Karpas-422 (cell line): ENCODE measurements around the gene AGPAT1. TPM values are rescaled to one million over a fixed set of nuclear protein-coding genes. Genes with fewer than 3 reads are reported as not detected.

Experiments
- DNase-seq: peaks from one replicate; pipeline ENCODE4 v3.0.0-alpha.2; 2015
- H2AFZ ChIP-seq: fragments of 200-600 bp; sonication (generic); 2 replicates; pipeline ENCODE4 v1.6.1; 2014; ENCODE audit warnings: antibody characterized with exemption, low read length, mixed read lengths
- H3K27ac ChIP-seq: fragments of 200-600 bp; sonication (generic); 2 replicates; pipeline ENCODE4 v1.5.1; 2014; ENCODE audit warnings: mild to moderate bottlenecking, low read length, moderate library complexity
- H3K27me3 ChIP-seq: fragments of 200-600 bp; sonication (generic); 2 replicates; pipeline ENCODE4 v1.6.1; 2014; ENCODE audit warnings: low read length, mixed read lengths
- H3K36me3 ChIP-seq: fragments of 200-600 bp; sonication (generic); 2 replicates; pipeline ENCODE4 v1.6.1; 2014; ENCODE audit warnings: low read length, mixed read lengths; ENCODE audit not compliant: insufficient read depth
- H3K4me1 ChIP-seq: fragments of 200-600 bp; sonication (generic); 2 replicates; pipeline ENCODE4 v1.6.1; 2014; ENCODE audit warnings: mild to moderate bottlenecking, low read length, mixed read lengths
- H3K4me2 ChIP-seq: fragments of 200-600 bp; sonication (generic); 2 replicates; pipeline ENCODE4 v1.6.1; 2014; ENCODE audit warnings: low read length, low read depth, mild to moderate bottlenecking; ENCODE audit not compliant: poor library complexity, severe bottlenecking
- H3K4me3 ChIP-seq: fragments of 200-600 bp; sonication (generic); 2 replicates; pipeline ENCODE4 v1.5.1; 2014; ENCODE audit warnings: mild to moderate bottlenecking, antibody characterized with exemption, low read length, mixed read lengths
- H3K79me2 ChIP-seq: fragments of 200-600 bp; sonication (generic); 2 replicates; pipeline ENCODE4 v1.6.1; 2014; ENCODE audit warnings: mild to moderate bottlenecking, low read length, mixed read lengths
- H3K9ac ChIP-seq: fragments of 200-600 bp; sonication (generic); 2 replicates; pipeline ENCODE4 v1.6.0; 2014; ENCODE audit warnings: low read length
- H3K9me2 ChIP-seq: fragments of 200-600 bp; sonication (generic), shearing (Covaris generic); replicated peaks from 2 replicates; pipeline ENCODE4 v1.6.0; 2014; ENCODE audit warnings: mild to moderate bottlenecking, low read length, moderate library complexity; ENCODE audit not compliant: insufficient read depth
- H3K9me3 ChIP-seq: fragments of 300-700, 200-600 bp; sonication (generic); 2 replicates; pipeline ENCODE4 v1.6.1; 2014; ENCODE audit warnings: low read length, mixed read lengths
- H4K20me1 ChIP-seq: fragments of 200-600 bp; sonication (generic); 2 replicates; pipeline ENCODE4 v1.6.1; 2014; ENCODE audit warnings: mild to moderate bottlenecking, antibody characterized with exemption, low read length, low read depth; ENCODE audit not compliant: insufficient read depth
- total RNA-seq: library from RNA; depleted of rRNA; stranded (reverse); fragments of >200 nt; shearing (Covaris generic); gene quantifications from 2 replicates; pipeline ENCODE4 v1.2.3, GENCODE V29; 2014; ENCODE audit warnings: low replicate concordance

The AGPAT1 gene
- total RNA-seq, 1 experiment from 2014 or later: 74.5 TPM

DNA sequence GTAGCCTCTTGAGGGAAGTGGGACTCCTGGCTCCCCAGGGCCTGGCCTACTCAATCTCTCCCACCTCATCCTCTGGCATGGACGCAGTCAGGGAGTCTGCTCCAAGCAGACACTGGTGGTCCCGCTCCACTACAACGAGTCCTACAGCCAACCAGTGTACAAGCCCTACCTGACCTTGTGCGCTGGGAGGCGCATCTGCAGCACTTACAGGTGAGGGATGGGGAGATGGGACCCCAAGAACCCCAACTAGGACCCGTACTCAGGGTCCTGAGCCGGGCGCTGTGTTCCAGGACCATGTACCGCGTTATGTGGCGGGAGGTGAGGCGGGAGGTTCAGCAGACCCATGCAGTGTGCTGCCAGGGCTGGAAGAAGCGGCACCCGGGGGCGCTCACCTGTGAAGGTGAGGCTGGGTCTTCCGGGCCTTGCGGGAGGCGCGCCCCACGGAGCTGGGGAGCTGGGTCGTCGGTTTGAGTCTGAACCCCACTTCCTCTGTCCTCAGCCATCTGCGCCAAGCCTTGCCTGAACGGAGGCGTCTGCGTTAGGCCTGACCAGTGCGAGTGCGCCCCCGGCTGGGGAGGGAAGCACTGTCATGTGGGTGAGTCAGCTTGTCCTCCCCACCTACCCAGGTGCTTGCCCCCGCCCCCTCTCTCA, 9.3 kb downstream of the AGPAT1 start:
- H4K20me1 ChIP-seq: no peaks in the 10 kb centered on the region
- H3K4me1 ChIP-seq: peaks cover 12% of the 10 kb centered on the region
- DNase-seq: peak; percentile 47
- H3K9ac ChIP-seq: no peak overlapping the region
- no peak overlapping the region for H3K4me2 ChIP-seq
- H2AFZ ChIP-seq: no peak overlapping the region
- H3K27me3 ChIP-seq: no peaks in the 10 kb centered on the region
- H3K36me3 ChIP-seq: peaks cover 7% of the 10 kb centered on the region; the same call in 1 of the 2 replicates
- no peaks in the 10 kb centered on the region for H3K79me2 ChIP-seq
- no peak overlapping the region for H3K27ac ChIP-seq
- H3K9me2 ChIP-seq: no peaks in the 10 kb centered on the region
- no peaks in the 10 kb centered on the region for H3K9me3 ChIP-seq
- no peak overlapping the region for H3K4me3 ChIP-seq

DNA sequence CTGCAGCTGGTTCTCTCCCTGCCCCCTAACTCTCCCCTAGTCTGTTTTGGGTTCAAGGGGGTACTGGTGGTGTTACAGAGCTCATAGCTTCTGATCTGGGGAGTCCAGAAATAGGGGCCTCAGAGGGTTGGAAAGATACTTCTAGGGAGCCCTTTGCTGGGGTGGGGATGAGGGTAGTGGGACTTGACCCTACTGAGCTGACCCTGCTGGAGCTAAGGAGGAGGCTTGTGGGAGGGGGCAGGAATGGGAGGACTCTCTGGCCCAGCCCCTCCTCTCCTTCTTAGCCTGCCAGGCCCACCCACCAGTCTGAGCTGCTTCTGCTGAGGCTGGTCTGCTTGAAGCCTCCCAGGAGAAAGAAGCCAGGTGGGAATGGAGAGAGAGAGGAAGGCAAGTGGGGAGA, 11.6 kb downstream of the AGPAT1 start, which contains the start of gene EGFL8:
EGFL8 (plus strand) TSS at position 301 of the 400 bp plus-strand sequence. CDS start 1,571 bp downstream, outside the sequence.
- no peak for DNase-seq
- no peaks in the 10 kb centered on the region for H4K20me1 ChIP-seq

DNA sequence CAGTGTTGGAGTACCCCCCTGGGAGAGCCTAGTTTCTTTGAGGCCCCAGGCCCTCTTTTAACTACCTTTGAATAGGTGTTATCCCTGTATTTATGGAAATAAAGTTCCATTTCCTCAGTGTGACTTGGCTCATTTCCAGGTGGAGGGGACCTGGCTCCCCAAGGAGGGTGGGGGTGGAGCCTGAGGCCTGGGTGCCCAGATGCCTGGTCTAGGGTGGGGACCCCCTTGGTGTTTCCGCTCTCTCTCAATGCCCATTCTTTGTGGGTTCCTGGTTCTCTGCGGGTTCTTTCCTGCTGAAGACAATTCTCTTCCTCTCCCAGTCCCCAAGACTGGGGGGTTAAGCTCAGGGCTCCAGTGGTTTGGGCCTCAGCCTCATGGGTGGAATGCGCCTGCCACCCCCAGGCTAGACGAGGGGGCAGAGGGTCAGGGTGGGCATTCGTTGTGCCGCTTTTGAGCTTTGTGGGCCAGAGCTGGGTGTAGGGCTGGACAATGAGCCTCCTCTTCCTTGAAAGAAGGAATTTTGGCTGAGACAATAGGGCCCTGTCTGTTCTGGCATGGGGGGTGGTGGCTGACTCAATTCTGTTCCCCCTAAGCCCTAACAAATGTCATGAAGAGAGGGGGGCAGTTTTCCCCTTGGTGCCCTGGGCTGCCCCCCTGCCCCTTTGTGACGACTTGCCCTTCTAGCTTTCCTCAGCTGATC, 12.2 kb downstream of the AGPAT1 start:
- H3K9ac ChIP-seq: no peak overlapping the region
- no peaks in the 10 kb centered on the region for H3K79me2 ChIP-seq
- peaks cover 10% of the 10 kb centered on the region for H3K4me1 ChIP-seq
- no peak overlapping the region for H3K27ac ChIP-seq
- H3K27me3 ChIP-seq: no peaks in the 10 kb centered on the region
- no peaks in the 10 kb centered on the region for H4K20me1 ChIP-seq
- H3K9me2 ChIP-seq: no peaks in the 10 kb centered on the region
- H3K36me3 ChIP-seq: peaks cover 4% of the 10 kb centered on the region; the same call in 1 of the 2 replicates
- H3K4me2 ChIP-seq: no peak overlapping the region
- H3K4me3 ChIP-seq: no peak overlapping the region
- DNase-seq: no peak
- no peaks in the 10 kb centered on the region for H3K9me3 ChIP-seq
- no peak overlapping the region for H2AFZ ChIP-seq

More for the DNA sequence above, 11.6 kb downstream of the AGPAT1 start, which contains the start of gene EGFL8:
- Histone ChIP-seq H3K27me3 (no peaks in the 10 kb centered on the region), H3K4me3 (no peak within 1 kb of the TSS), H2AFZ (no peak within 1 kb of the TSS), H3K9ac (no peak within 1 kb of the TSS), H3K9me2 (no peaks in the 10 kb centered on the region), H3K79me2 (no peaks in the 10 kb centered on the region), H3K9me3 (no peaks in the 10 kb centered on the region), H3K27ac (no peak within 1 kb of the TSS), H3K36me3 (peaks cover 7% of the 10 kb centered on the region; the same call in 1 of the 2 replicates), H3K4me1 (peaks cover 12% of the 10 kb centered on the region), H3K4me2 (no peak within 1 kb of the TSS)

DNA sequence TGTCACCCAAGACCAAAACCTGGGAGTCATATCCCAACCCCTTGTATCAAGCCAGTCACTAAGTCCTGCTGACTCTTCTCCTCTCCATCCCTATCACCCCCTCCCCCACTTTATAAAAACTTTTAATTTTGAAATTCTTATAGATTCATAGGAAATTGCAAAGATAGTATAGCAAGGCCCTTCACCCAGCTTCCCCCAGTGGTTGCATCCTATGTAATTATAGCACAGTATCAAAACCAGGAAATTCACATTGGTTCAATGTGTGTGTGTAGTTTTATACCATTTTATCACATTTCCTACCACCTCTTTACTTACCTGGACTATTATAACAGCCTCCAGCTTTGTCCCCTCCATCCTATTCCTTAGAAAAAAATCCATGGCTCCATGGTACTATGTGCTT, 17.8 kb downstream of the AGPAT1 start:
- peaks cover 25% of the 10 kb centered on the region for H3K4me1 ChIP-seq
- no peaks in the 10 kb centered on the region for H3K9me3 ChIP-seq
- no peak overlapping the region for H3K9ac ChIP-seq
- peaks cover 10% of the 10 kb centered on the region; the same call in 1 of the 2 replicates for H3K79me2 ChIP-seq
- no peaks in the 10 kb centered on the region for H3K9me2 ChIP-seq
- no peak overlapping the region for H2AFZ ChIP-seq
- H3K36me3 ChIP-seq: peaks cover 9% of the 10 kb centered on the region; the same call in 1 of the 2 replicates
- no peak for DNase-seq
- no peak overlapping the region for H3K27ac ChIP-seq
- H4K20me1 ChIP-seq: no peaks in the 10 kb centered on the region
- H3K27me3 ChIP-seq: no peaks in the 10 kb centered on the region
- no peak overlapping the region for H3K4me2 ChIP-seq
- H3K4me3 ChIP-seq: no peak overlapping the region

DNA sequence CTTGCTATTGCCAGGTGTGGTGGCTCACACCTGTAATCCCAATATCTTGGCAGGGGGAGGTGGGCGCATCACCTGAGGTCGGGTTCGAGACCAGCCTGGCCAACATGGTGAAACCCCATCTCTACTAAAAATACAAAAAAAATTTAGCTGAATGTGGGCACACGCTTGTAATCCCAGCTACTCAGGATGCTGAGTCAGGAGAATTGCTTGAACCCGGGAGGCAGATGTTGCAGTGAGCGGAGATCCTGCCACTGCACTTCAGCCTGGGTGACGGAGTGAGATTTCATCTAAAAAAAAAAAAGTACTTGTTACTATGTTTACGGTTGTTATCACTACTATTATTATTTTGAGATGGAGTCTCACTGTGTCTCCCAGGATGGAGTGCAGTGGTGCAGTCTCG, 19.0 kb downstream of the AGPAT1 start:
- Histone ChIP-seq H3K27ac (no peak overlapping the region), H3K4me1 (peaks cover 29% of the 10 kb centered on the region), H3K79me2 (peaks cover 10% of the 10 kb centered on the region; the same call in 1 of the 2 replicates), H3K27me3 (no peaks in the 10 kb centered on the region), H3K9me2 (no peaks in the 10 kb centered on the region), H2AFZ (no peak overlapping the region), H3K9me3 (no peaks in the 10 kb centered on the region), H4K20me1 (no peaks in the 10 kb centered on the region), H3K9ac (no peak overlapping the region), H3K36me3 (peaks cover 9% of the 10 kb centered on the region; the same call in 1 of the 2 replicates), H3K4me3 (no peak overlapping the region), H3K4me2 (no peak overlapping the region)
- DNase-seq: no peak

DNA sequence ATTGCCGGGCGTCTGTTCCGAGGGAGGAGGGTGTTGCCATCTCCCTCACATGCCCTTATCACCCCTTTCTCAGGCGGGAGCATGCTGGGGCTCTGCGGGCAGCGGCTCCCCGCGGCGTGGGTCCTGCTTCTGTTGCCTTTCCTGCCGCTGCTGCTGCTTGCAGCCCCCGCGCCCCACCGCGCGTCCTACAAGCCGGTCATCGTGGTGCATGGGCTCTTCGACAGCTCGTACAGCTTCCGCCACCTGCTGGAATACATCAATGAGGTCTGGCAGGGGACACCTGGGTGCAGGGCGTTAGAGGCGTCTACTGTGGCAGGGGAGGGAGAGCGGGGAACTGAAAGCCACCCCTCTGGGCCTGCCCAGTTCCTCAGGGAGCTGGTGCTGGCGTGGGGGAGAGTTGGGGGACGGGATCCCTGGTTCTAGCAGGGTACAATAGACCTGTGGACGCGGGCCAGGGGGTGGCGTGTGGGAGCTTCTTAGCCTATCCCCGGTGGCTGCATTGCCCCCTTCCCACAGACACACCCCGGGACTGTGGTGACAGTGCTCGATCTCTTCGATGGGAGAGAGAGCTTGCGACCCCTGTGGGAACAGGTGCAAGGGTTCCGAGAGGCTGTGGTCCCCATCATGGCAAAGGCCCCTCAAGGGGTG, 21.2 kb downstream of the AGPAT1 start:
- Histone ChIP-seq H3K9me3 (no peaks in the 10 kb centered on the region), H3K4me3 (peak overlapping the region; percentile 74), H3K79me2 (peaks cover 10% of the 10 kb centered on the region; the same call in 1 of the 2 replicates), H3K9me2 (no peaks in the 10 kb centered on the region), H3K9ac (peak overlapping the region; percentile 80), H3K27ac (no peak overlapping the region; the same call in 1 of the 2 replicates), H3K36me3 (peaks cover 9% of the 10 kb centered on the region; the same call in 1 of the 2 replicates), H4K20me1 (no peaks in the 10 kb centered on the region), H2AFZ (peak overlapping the region; percentile 83; the same call in 1 of the 2 replicates), H3K27me3 (no peaks in the 10 kb centered on the region), H3K4me2 (peak overlapping the region; percentile 80), H3K4me1 (peaks cover 29% of the 10 kb centered on the region)
- peak; percentile 91 for DNase-seq

DNA sequence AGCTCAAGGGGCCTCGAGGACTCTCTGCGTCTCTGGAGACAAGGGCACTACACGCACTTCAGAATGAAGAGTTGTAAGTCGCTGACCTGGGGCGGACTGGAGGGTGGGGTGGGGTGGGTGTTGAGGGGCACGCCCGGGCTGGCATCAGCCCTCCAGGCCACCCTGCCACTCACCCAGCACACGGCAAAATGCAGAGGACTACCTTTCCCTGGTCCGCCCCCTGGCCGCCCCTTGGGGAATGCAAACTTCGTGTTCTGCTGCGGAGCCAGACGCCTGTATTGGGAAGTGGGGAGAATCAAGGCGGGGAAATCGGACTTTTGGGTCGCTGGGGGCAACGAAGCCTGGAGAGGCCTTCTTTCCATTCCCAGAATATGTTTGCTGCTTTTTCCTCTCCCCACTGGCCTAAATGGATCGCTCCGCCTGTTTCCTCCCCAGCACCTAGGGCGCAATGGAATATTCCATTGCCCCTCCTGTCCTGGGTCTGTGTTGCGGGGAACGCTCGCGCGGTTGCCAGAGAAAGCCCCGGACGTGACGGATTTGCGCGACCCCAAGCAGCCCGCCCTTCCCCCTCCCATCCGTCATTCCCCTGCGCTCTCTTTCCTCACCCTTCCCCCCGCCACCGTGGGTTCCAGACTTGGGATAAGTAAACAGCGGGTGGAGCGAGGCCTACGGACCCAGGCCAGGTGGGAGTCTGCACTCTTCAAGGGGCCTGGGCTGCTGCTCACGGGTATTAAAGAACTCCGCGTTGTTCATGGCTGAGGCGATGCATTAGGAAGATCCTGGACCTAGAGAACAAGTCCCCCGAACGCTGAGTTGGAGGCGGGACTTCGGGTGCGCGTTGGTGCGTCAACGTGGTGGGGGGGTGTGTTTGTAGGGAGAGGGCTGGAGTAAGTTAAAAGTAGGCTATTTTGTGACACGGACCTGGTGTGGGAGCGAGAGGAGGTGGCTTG, 22.0 kb downstream of the AGPAT1 start, which contains the start of gene PPT2:
PPT2 (plus strand) TSS at position 578 of the 950 bp plus-strand sequence. CDS start 454 bp downstream, outside the sequence.
- H3K9me3 ChIP-seq: no peaks in the 10 kb centered on the region
- no peaks in the 10 kb centered on the region for H3K9me2 ChIP-seq
- H2AFZ ChIP-seq: peak within 1 kb of the TSS; percentile 83; the same call in 1 of the 2 replicates
- H3K4me2 ChIP-seq: peak within 1 kb of the TSS; percentile 80
- no peak within 1 kb of the TSS; the same call in 1 of the 2 replicates for H3K27ac ChIP-seq
- H3K79me2 ChIP-seq: peaks cover 10% of the 10 kb centered on the region; the same call in 1 of the 2 replicates
- no peaks in the 10 kb centered on the region for H4K20me1 ChIP-seq
- peak within 1 kb of the TSS; percentile 80 for H3K9ac ChIP-seq
- H3K4me3 ChIP-seq: peak within 1 kb of the TSS; percentile 74
- H3K27me3 ChIP-seq: no peaks in the 10 kb centered on the region
- peak; percentile 92 for DNase-seq
- peaks cover 9% of the 10 kb centered on the region; the same call in 1 of the 2 replicates for H3K36me3 ChIP-seq
- H3K4me1 ChIP-seq: peaks cover 29% of the 10 kb centered on the region
